Fibroblast of villous mesenchyme (primary cell): ENCODE results near the gene ZBTB16. TPM values are rescaled to one million over a fixed set of nuclear protein-coding genes. Genes with fewer than 3 reads are reported as not detected.

Source experiments
- DNase-seq: peaks from one replicate; pipeline ENCODE4 v3.0.0-alpha.2; 2010; ENCODE audit warnings: low read depth
- H3K4me3 ChIP-seq: 2 replicates; pipeline ENCODE4 v1.5.1; 2011; ENCODE audit warnings: low read depth, mild to moderate bottlenecking, low read length
- CTCF ChIP-seq: IDR thresholded peaks from 2 replicates; pipeline ENCODE4 v1.5.1; 2012; ENCODE audit warnings: low read depth, mild to moderate bottlenecking, low read length; ENCODE audit not compliant: insufficient read depth
- total RNA-seq: library from RNA; depleted of rRNA; stranded (reverse); fragments of >200 nt; gene quantifications from 2 replicates; pipeline ENCODE4 v1.2.3, GENCODE V29; 2012

Gene ZBTB16
- total RNA-seq, 1 donor: 0.86 TPM

GRCh38 chr11:114058026-114058706 lies 1.3 kb upstream of the ZBTB16 start:
- peak; percentile 47 for DNase-seq
- peak overlapping the region; percentile 96 for H3K4me3 ChIP-seq
- no peak for TF ChIP-seq CTCF

- peak overlapping the region; percentile 96 for H3K4me3 ChIP-seq
- TF ChIP-seq CTCF: no peak
- DNase-seq: peak; percentile 44
These were observed 637 bp upstream of the ZBTB16 start for GRCh38 chr11:114058871-114059277.

DNA sequence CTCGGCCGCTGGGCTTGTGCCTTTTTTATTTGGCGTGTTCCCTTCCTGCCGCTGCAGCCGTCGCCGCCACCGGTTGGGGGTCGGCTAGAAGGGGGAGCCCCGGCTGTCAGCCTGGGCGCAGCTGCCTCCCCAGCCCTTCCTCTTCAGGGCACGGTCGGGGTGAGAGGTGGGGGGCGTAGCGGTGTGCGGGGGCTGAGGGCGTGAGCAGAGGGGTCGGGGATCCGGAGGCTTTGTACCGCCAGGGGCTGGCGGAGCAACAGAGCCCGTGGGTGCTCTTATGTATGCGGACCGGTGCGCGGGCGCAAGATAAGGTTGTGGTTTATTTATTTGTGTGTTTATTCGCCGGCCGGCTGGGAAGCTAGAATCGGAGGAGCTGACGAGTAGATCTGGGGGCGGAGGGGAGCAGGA lies 477 bp downstream of the ZBTB16 start:
- DNase-seq: peak; percentile 71
- H3K4me3 ChIP-seq: peak overlapping the region; percentile 96
- TF ChIP-seq CTCF: peak; percentile 14

GRCh38 chr11:114060392-114061047 lies 1.0 kb downstream of the ZBTB16 start:
- no peak for TF ChIP-seq CTCF
- peak overlapping the region; percentile 96 for H3K4me3 ChIP-seq
- DNase-seq: peak; percentile 35

DNA sequence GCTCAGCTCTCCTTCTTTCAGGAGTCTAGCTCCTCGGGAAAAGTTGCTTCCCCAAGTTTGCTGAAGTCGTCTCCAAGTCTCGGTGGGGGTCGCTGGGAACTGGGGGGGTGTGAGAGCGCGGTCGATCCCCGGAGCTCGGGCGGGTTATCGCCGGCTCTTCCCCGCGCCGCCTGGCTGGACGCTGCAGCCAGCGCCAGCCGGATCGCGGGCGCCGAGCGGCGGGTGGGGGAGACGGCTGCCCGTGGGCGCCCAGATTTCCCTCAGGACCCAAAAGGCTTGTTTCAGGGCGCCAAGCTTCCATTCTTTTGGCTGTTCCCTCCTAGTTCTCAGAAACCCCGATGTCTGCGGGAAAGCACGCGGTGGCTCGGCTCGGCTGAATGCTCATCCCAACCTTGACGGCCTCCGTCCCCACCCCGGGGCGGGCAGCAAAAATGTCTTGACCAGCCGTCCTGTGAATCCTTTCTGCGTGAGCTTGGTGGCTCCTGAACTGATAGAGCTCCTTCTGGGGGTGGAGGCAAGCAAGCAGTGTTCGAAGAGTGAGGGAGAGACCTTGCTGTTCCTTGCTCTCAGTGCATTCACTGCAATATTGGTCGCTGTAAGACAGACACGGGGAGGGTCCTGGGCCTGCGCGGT lies 1.7 kb downstream of the ZBTB16 start:
- H3K4me3 ChIP-seq: peak overlapping the region; percentile 96
- no peak for TF ChIP-seq CTCF
- peak; percentile 58 for DNase-seq

DNA sequence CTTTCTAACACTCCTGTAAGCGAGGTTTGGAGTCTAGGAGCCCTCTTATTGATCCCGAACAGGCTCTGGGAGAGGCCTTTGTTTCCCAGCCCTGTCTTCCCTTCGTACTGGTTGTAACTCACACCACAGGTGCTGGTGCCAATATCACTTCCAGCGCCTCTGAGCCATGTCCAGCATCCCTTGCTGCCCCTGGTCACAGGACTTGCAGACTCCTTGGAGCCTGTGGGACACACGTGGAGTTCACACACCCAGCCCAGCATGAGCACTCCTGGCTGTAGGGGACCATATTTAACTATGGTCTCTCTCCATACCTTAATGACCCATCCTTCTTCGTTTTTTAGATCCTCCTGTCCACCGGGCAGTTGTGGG lies 2.2 kb downstream of the ZBTB16 start:
- DNase-seq: peak; percentile 38
- no peak for TF ChIP-seq CTCF
- peak overlapping the region; percentile 96 for H3K4me3 ChIP-seq
